GM12872 (cell line): ENCODE measurements around the gene VPS41.

Source experiments
- TF ChIP-seq, protein P1 (sequence below): IDR thresholded peaks from 3 replicates; pipeline ENCODE4 v1.5.1; 2011; ENCODE audit warnings: low read depth, mild to moderate bottlenecking, low read length, moderate library complexity; ENCODE audit not compliant: insufficient read depth

VPS41 gene

DNA sequence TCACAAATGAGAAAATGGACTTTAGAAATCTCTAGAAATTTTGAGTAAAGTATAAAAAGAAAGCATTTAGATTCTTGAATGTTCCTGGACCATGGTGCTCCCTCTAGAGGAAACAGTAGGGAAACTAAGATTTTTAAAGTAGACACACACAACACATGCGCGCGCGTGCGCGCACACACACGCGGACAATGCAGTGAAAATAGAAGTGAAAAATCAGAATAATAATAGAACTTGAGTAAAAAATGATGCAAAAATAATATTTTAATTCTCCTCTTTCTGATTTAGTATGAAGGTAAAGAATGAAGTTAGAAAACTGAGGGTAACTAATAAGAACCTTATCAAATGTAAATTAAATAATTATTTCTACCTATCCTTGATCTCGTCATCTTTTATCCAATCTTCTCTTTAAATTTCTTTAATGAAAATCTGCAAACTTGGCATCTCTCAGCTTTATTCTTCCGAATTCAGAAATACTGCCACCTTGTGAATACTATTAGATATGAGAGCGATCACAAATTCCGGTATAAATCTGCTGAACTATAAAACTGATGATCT, 160.9 kb downstream of the VPS41 start:
- TF ChIP-seq, protein P1, sequence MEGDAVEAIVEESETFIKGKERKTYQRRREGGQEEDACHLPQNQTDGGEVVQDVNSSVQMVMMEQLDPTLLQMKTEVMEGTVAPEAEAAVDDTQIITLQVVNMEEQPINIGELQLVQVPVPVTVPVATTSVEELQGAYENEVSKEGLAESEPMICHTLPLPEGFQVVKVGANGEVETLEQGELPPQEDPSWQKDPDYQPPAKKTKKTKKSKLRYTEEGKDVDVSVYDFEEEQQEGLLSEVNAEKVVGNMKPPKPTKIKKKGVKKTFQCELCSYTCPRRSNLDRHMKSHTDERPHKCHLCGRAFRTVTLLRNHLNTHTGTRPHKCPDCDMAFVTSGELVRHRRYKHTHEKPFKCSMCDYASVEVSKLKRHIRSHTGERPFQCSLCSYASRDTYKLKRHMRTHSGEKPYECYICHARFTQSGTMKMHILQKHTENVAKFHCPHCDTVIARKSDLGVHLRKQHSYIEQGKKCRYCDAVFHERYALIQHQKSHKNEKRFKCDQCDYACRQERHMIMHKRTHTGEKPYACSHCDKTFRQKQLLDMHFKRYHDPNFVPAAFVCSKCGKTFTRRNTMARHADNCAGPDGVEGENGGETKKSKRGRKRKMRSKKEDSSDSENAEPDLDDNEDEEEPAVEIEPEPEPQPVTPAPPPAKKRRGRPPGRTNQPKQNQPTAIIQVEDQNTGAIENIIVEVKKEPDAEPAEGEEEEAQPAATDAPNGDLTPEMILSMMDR, result 0 out of 3 replicates have a peak, but pooled peaks have one; percentile 10

DNA sequence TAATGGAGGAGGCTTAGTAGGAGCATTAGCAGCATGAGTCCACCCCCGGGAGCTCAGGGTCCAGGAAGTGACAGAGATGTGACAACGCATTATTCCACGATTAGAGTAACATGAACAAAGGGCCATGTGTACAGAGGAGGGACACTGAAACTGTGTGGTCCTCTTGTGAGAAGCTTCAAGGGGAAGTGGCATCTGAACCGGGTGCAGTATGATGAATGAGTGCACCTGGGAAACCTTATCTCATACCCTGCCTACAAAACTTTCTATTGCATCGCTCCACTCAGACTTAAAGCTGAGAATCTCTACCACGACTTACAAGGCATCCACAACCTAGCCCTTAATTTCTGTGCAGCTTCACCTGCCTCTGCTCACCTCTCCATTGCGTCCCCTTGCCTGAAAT, 162.6 kb downstream of the VPS41 start:
- TF ChIP-seq, protein P1, result no peak

DNA sequence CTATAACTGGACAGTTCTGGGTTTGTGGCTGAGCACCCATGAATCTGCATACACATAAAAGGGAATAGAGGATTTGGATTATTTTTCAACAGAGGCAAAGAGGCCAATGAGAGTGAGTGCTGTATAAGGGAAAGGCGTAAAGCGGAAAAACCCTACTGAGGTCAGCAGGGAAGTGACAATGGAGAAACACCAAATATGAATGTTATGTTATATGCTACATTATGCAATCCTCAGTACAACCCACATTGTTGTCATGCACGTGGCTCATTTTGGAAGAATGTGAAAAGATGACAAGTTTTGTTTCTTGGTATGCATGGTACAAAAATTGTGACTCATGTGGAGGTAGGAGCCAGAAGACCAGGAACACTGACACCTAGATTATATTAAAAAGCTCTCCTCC, 164.2 kb downstream of the VPS41 start:
- TF ChIP-seq, protein P1, result no peak

DNA sequence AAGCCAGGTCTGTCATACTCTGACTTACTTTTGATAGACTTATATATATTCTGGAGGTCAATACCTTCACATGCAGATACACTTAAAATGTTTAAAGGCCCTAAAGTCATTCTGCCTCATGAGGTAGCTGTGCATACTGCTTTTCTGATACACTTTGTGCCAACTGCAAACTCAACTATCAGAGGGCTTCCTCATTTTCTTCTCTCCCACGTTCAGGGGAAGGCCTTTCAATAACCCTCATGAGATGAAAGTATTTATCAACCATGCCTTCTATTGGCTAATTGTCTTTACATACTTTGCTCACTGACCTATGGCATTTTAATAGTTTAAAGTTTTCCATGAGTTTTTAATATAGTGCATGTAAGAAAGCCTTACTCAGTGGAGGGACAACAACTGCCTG, 165.1 kb downstream of the VPS41 start:
- TF ChIP-seq, protein P1, result no peak

DNA sequence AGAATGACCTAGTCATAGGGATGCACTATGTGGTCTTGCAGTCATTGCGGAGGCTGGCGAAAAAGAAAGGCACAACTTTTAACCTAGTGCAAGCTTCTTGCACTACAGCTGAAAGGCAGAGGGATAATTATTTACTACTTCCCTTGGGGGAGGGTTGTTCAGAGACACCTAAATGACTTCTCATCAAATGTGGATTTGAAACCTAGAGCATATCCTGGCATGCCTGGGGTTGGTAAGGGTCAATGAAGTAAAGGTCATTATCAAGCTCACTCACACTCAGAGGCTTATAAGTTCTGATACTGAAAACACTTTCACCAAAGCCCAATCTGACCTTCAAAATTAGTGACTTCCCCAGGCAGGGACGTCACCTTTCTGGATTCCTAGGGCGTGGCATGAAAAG, 168.9 kb downstream of the VPS41 start:
- TF ChIP-seq, protein P1, result no peak

DNA sequence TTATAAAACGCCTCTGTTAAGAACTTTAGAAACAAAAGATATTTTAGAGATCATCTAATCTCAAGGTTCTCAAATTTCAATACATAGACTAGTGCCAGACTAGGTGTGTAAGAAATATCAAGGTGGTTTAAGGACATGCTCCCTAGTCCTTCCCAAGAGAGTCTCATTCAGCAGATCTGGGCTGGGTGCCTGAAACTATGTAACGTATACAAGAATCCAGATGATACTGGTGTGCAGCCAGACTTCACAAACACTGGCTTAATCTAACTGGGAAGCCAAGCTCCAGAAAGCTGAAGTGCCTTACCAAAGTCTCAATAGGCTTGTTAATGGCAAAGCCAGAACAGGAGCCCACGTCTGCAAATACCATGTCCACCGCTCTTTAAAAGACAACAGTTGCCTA, 172.9 kb downstream of the VPS41 start:
- TF ChIP-seq, protein P1, result no peak

DNA sequence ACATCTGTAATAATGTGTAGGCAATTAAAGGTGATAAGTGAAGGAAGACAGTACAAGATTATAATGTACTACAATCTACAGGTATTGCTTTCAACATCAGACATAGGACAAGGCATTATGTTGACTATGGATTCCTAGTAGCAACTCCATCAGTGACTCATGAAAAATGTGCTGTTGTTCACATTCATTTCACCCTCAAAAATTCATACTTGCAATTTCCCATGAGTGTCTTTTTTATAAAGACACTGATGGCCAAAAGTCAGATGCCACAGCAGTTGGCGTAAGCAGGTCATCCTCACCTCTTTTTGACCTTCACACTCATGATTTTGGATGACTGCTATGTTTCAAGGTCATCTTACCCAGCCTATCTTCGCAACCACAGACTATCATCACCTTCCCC, 177.8 kb downstream of the VPS41 start:
- TF ChIP-seq, protein P1, result no peak
